CD4-positive, CD25-positive, alpha-beta regulatory T cell (primary cell): ENCODE results near the gene KIR2DL3. TPM values are rescaled to one million over a fixed set of nuclear protein-coding genes. Genes with fewer than 3 reads are reported as not detected.
A peak's percentile ranks its signal among the peaks of the same experiment; 100 is the strongest.
"Not testable (repeated sequence)": the region's sequence is repeated elsewhere in the genome, so short reads cannot be mapped to it uniquely, and the experiment has no call there.

Source experiments
- ATAC-seq, 2 donors: fragments of 150-1000 bp; cut with Tn5 transposase; one replicate each; pipeline ENCODE4 v1.10.0; 2021; ENCODE audit warnings: low read depth in 2 of 2, moderate number of reproducible peaks in 2 of 2, moderate library complexity in 1 of 2
- DNase-seq, 3 donors: peaks; one replicate each; pipeline versions ENCODE4 v3.0.0 to v3.0.0-alpha.2; 2012 to 2022; ENCODE audit warnings: mixed read lengths in 1 of 3
- H3K27ac ChIP-seq: one replicate; pipeline ENCODE4 v1.7.0; 2013; ENCODE audit warnings: mild to moderate bottlenecking, low read length; ENCODE audit not compliant: insufficient read depth, poor library complexity, severe bottlenecking
- H3K27me3 ChIP-seq: one replicate; pipeline ENCODE4 v1.7.0; 2013; ENCODE audit warnings: low read length; ENCODE audit not compliant: control insufficient read depth, insufficient read depth
- H3K36me3 ChIP-seq: one replicate; pipeline ENCODE4 v1.7.0; 2013; ENCODE audit warnings: mild to moderate bottlenecking, low read length, moderate library complexity; ENCODE audit not compliant: control insufficient read depth, insufficient read depth
- H3K4me1 ChIP-seq: 2 replicates; pipeline ENCODE4 v1.7.0; 2013; ENCODE audit warnings: mild to moderate bottlenecking, low read length; ENCODE audit not compliant: insufficient read depth, control insufficient read depth, poor library complexity, severe bottlenecking
- H3K4me3 ChIP-seq: one replicate; pipeline ENCODE4 v1.7.0; 2013; ENCODE audit warnings: low read depth, mild to moderate bottlenecking, low read length, moderate library complexity
- H3K9me3 ChIP-seq, 2 experiments: 1 replicate in 1 of 2; 2 replicates in 1 of 2; pipeline ENCODE4 v1.7.0; 2013; ENCODE audit warnings: low read length in 2 of 2, mild to moderate bottlenecking in 1 of 2, moderate library complexity in 1 of 2; ENCODE audit not compliant: control insufficient read depth in 2 of 2
- H3K27ac Mint-ChIP-seq, 3 donors: one replicate each; pipeline ENCODE4 v1.8.0; 2020 to 2022; ENCODE audit warnings: mild to moderate bottlenecking in 3 of 3, mixed read lengths in 3 of 3, moderate library complexity in 2 of 3
- H3K27me3 Mint-ChIP-seq: one replicate; pipeline ENCODE4 v1.8.0; 2022; ENCODE audit warnings: mild to moderate bottlenecking, mixed read lengths
- H3K36me3 Mint-ChIP-seq: one replicate; pipeline ENCODE4 v1.8.0; 2020; ENCODE audit warnings: mixed read lengths
- H3K4me1 Mint-ChIP-seq, 4 donors: one replicate each; pipeline ENCODE4 v1.8.0; 2020 to 2022; ENCODE audit warnings: mixed read lengths in 4 of 4, mild to moderate bottlenecking in 1 of 4
- H3K4me3 Mint-ChIP-seq, 4 donors: one replicate each; pipeline ENCODE4 v1.8.0; 2020 to 2022; ENCODE audit warnings: mild to moderate bottlenecking in 4 of 4, mixed read lengths in 4 of 4, moderate library complexity in 3 of 4
- H3K9me3 Mint-ChIP-seq, 7 donors: one replicate each; pipeline ENCODE4 v1.8.0; 2020 to 2022; ENCODE audit warnings: mixed read lengths in 7 of 7, mild to moderate bottlenecking in 3 of 7, moderate library complexity in 2 of 7
- polyA plus RNA-seq, 4 donors: library from polyadenylated mRNA; unstranded; fragments of 300-500 nt; fragmentation: Illumina TruSeq; gene quantifications; one replicate each; pipeline ENCODE4 v1.2.3, GENCODE V29; 2021
- total RNA-seq: library from RNA; stranded (reverse); gene quantifications from one replicate; pipeline ENCODE4 v1.2.3, GENCODE V29; 2022

KIR2DL3 gene
- total and polyA plus RNA-seq, 5 donors from 2014 or later, result not detected

DNA sequence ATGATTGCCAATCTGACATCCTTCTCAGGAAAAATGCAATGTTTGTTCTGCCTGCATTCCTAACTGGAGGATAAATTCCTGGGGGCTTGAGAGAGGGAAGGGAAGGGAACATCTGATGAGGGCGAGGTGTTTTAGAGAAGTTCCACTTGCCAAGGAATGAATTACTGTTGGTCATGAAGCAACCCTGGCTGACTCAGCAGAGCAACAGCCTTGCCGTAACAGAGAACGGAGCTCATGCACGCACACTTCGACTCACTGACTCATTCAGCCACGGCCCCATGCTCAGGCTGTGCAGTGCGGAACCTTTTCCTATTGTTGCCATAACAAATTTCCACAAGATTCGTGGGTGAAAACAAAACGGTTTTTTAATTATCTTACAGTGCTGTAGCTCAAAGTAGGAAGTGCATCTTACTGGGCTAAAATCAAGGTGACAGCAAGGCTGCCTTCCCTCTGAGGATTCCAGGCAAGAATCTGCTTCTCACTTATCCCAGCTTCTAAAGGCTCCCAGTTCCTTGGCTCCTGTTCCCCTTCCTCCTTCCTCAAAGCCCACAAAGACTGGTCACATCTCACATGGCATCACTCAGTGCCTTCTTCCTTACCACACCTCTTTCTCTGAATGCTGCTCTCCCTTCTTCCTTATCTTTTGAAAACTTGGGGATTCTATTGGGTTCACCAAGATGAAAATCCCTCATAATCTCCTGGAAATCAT, 9.5 kb downstream of the KIR2DL3 start:
- not testable (repeated sequence) for DNase-seq, H3K27ac ChIP-seq, H3K4me1 Mint-ChIP-seq, ATAC-seq, H3K27ac Mint-ChIP-seq, H3K36me3 ChIP-seq, H3K9me3 Mint-ChIP-seq, H3K4me3 ChIP-seq, H3K4me3 Mint-ChIP-seq, H3K9me3 ChIP-seq, H3K36me3 Mint-ChIP-seq, H3K27me3 ChIP-seq, H3K4me1 ChIP-seq
- H3K27me3 Mint-ChIP-seq, result peaks cover 10% of the 10 kb centered on the region

DNA sequence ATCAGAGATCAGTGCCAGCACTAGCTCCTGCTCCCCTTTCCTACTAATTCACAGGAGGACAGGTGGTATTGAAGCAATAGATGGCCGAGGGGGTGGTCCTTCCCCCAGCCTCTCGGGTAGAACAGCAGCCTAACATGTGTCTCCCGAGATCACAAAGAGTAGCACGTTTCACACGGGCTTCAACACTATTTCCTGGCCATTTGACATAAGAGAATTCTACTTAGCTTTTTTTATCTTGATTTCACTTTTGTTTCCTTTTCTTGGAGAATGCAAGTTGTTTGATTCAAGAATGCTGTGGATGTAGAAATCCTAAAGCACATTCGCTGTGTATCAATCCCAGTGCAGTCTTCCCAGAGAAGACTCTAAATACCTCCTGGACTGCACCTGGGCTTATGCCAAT, 12.0 kb downstream of the KIR2DL3 start:
- H3K4me1 Mint-ChIP-seq, H3K27ac ChIP-seq, H3K36me3 Mint-ChIP-seq, H3K27me3 ChIP-seq, H3K9me3 ChIP-seq, H3K36me3 ChIP-seq, H3K4me3 Mint-ChIP-seq, H3K27ac Mint-ChIP-seq, DNase-seq, H3K4me3 ChIP-seq, ATAC-seq, H3K4me1 ChIP-seq, H3K9me3 Mint-ChIP-seq, H3K27me3 Mint-ChIP-seq: not testable (repeated sequence)

DNA sequence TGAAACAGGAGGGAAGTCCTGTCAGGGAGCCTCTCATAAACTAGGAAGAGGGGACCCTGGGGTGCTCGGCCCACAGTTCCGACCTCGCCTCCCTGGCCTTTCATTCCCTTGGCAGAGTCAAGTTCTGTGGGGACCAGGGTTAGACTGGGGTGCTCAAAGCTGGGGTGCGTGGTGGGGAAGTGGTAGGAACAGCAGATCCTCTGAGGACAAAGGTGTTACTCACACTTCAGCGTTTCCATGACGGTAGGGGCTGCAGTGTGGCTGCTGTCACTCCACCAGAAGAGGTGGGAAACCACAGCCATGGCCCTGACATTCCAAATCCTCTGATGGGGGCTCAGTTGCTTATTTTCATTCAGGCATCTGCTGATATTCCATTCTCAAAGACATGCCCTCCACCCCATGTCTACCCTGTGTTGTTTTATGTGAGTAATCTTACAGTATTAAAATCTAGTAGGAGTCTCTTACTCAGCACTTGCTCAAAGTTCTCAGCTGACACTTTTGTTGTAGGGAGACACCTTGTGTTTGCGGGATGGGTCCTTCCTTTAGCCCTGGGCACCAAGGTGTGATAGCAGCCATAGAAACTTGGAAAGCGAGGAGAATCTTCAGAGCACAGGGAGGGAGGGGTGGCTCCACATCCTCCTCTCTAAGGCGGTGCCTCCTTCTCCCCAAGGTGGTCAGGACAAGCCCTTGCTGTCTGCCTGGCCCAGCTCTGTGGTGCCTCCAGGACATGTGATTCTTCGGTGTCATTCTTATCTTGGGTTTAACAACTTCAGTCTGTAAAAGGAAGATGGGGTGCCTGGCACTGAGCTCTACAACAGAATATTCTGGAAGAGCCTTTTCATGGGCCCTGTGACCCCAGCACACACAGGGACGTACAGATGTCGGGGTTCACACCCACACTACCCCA, 18.1 kb downstream of the KIR2DL3 start:
- not testable (repeated sequence) for H3K27ac ChIP-seq, H3K9me3 Mint-ChIP-seq, H3K27me3 ChIP-seq, H3K36me3 Mint-ChIP-seq, ATAC-seq, H3K4me3 Mint-ChIP-seq, H3K27ac Mint-ChIP-seq, H3K4me1 Mint-ChIP-seq, H3K4me1 ChIP-seq, H3K9me3 ChIP-seq, H3K27me3 Mint-ChIP-seq, H3K36me3 ChIP-seq, H3K4me3 ChIP-seq, DNase-seq

DNA sequence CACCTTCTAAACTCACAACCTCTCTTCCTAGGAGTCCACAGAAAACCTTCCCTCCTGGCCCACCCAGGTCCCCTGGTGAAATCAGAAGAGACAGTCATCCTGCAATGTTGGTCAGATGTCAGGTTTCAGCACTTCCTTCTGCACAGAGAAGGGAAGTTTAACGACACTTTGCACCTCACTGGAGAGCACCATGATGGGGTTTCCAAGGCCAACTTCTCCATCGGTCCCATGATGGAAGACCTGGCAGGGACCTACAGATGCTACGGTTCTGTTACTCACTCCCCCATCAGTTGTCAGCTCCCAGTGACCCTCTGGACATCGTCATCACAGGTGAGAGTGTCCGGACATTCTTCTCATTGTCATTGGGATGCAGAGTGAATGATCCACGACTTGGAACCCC, 20.3 kb downstream of the KIR2DL3 start:
- not testable (repeated sequence) for H3K4me1 ChIP-seq, H3K9me3 Mint-ChIP-seq, H3K4me3 Mint-ChIP-seq, H3K27me3 ChIP-seq, ATAC-seq, H3K36me3 Mint-ChIP-seq, H3K9me3 ChIP-seq, H3K27ac Mint-ChIP-seq, H3K27ac ChIP-seq, H3K27me3 Mint-ChIP-seq, H3K4me3 ChIP-seq, DNase-seq, H3K4me1 Mint-ChIP-seq, H3K36me3 ChIP-seq

DNA sequence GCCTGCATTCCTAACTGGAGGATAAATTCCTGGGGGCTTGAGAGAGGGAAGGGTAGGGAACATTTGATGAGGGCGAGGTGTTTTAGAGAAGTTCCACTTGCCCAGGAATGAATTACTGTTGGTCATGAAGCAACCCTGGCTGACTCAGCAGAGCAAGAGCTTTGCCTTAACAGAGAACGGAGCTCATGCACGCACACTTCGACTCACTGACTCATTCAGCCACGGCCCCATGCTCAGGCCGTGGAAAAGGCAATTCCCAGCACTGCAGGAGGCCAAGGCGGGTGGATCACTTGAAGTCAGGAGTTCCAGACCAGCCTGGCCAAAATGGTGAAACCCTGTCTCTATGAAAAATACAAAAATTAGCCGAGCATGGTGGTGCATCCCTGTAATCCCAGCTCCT, 25.9 kb downstream of the KIR2DL3 start:
- not testable (repeated sequence) for H3K4me3 ChIP-seq, H3K36me3 ChIP-seq, H3K27me3 ChIP-seq, H3K4me1 ChIP-seq, ATAC-seq, H3K9me3 ChIP-seq, DNase-seq, H3K27ac ChIP-seq, H3K36me3 Mint-ChIP-seq, H3K27ac Mint-ChIP-seq, H3K4me1 Mint-ChIP-seq, H3K9me3 Mint-ChIP-seq
- H3K27me3 Mint-ChIP-seq, result peaks cover 10% of the 10 kb centered on the region
- peak overlapping the region in 1 of 4 donors; percentile 38 for H3K4me3 Mint-ChIP-seq

DNA sequence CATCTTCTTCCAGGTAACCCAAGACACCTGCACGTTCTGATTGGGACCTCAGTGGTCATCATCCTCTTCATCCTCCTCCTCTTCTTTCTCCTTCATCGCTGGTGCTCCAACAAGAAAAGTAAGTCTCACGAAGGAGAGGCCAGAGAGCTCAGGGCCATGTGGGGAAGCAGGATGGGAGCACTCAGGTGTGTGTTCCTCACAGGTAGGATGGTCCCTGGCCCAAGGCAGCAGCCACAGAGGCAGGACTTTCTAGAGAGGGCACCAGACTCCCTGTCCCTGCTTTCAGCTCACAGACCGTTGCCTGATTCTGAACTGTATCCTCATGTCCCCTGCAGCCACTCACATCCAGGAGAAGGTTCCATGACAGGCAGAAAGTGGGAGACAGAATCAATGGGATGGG, 28.2 kb downstream of the KIR2DL3 start:
- H3K4me1 Mint-ChIP-seq, H3K27me3 ChIP-seq, H3K4me1 ChIP-seq, DNase-seq, ATAC-seq, H3K36me3 ChIP-seq, H3K36me3 Mint-ChIP-seq, H3K27ac Mint-ChIP-seq, H3K27me3 Mint-ChIP-seq, H3K4me3 Mint-ChIP-seq, H3K27ac ChIP-seq, H3K9me3 ChIP-seq, H3K4me3 ChIP-seq, H3K9me3 Mint-ChIP-seq: not testable (repeated sequence)

DNA sequence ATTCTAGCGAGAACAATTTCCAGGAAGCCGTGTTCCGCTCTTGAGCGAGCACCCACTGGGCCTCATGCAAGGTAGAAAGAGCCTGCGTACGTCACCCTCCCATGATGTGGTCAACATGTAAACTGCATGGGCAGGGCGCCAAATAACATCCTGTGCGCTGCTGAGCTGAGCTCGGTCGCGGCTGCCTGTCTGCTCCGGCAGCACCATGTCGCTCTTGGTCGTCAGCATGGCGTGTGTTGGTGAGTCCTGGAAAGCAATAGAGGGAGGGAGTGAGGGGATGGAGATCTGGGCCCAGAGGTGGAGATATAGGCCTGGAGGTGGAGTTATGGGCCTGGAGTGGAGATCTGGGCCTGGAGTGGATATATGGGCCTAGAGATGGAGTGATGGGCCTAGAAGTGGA, 31.3 kb downstream of the KIR2DL3 start, which contains the start of gene KIR2DL1:
KIR2DL1 (plus strand) TSS at position 148 of the 400 bp plus-strand sequence; CDS start at position 206, 58 bp downstream.
- ATAC-seq, H3K27ac ChIP-seq, H3K9me3 Mint-ChIP-seq, H3K9me3 ChIP-seq, H3K36me3 ChIP-seq, DNase-seq, H3K27ac Mint-ChIP-seq, H3K27me3 ChIP-seq, H3K36me3 Mint-ChIP-seq, H3K4me1 ChIP-seq, H3K4me3 Mint-ChIP-seq, H3K4me3 ChIP-seq, H3K27me3 Mint-ChIP-seq, H3K4me1 Mint-ChIP-seq: not testable (repeated sequence)

DNA sequence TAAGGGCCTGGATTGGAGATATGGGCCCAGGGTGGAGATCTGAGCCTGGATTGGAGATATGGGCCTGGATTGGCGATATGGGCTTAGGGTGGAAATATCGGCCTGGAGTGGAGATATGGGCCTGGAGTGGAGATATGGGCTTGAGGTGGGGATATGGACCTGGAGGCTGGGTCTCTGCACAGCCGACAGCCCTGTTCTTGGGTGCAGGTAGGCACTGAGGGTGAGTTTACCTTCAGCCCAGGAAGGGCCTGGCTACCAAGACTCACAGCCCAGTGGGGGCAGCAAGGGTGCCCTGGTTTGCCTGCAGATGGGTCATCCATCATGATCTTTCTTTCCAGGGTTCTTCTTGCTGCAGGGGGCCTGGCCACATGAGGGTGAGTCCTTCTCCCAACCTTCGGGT, 32.2 kb downstream of the KIR2DL3 start:
- not testable (repeated sequence) for H3K9me3 ChIP-seq, H3K27me3 ChIP-seq, ATAC-seq, H3K9me3 Mint-ChIP-seq, H3K4me3 ChIP-seq, H3K27me3 Mint-ChIP-seq, H3K36me3 Mint-ChIP-seq, DNase-seq, H3K4me1 ChIP-seq, H3K36me3 ChIP-seq, H3K27ac Mint-ChIP-seq, H3K4me3 Mint-ChIP-seq, H3K27ac ChIP-seq, H3K4me1 Mint-ChIP-seq
